NCI-H1105 (cell line): ENCODE data around the gene LFNG.

Experiments
- DNase-seq: peaks from one replicate; lab custom pipeline; 2025; lab: John Stamatoyannopoulos, UW

Gene LFNG

GRCh38 chr7:2503056-2503941 lies 16.3 kb upstream of the LFNG start:
- DNase-seq = no peak

GRCh38 chr7:2504128-2504888 lies 15.3 kb upstream of the LFNG start:
- DNase-seq = no peak

GRCh38 chr7:2504889-2505375 lies 14.6 kb upstream of the LFNG start:
- DNase-seq = no peak

GRCh38 chr7:2505401-2505800 lies 14.2 kb upstream of the LFNG start:
- no peak for DNase-seq

GRCh38 chr7:2507208-2507916 lies 12.2 kb upstream of the LFNG start:
- DNase-seq = no peak

- DNase-seq = no peak
These were observed 11.7 kb upstream of the LFNG start for GRCh38 chr7:2507917-2508306.

GRCh38 chr7:2508327-2509215 lies 11.0 kb upstream of the LFNG start:
- no peak for DNase-seq

- DNase-seq = no peak
These were observed 10.2 kb upstream of the LFNG start for GRCh38 chr7:2509298-2509906.

- DNase-seq = no peak
These were observed 9.3 kb upstream of the LFNG start for GRCh38 chr7:2510130-2510776.

- no peak for DNase-seq
These were observed 8.4 kb upstream of the LFNG start for GRCh38 chr7:2510909-2511768.

- no peak for DNase-seq
These were observed 7.8 kb upstream of the LFNG start for GRCh38 chr7:2511769-2512168.

- no peak for DNase-seq
These were observed 7.4 kb upstream of the LFNG start for GRCh38 chr7:2512179-2512661.

GRCh38 chr7:2512713-2513112 lies 6.9 kb upstream of the LFNG start:
- DNase-seq = no peak

- no peak for DNase-seq
These were observed 5.9 kb upstream of the LFNG start for GRCh38 chr7:2513702-2514101.

- DNase-seq = no peak
These were observed 4.8 kb upstream of the LFNG start for GRCh38 chr7:2514473-2515423.

- DNase-seq = no peak
These were observed 4.0 kb upstream of the LFNG start for GRCh38 chr7:2515424-2516193.

GRCh38 chr7:2516194-2516555 lies 3.4 kb upstream of the LFNG start:
- DNase-seq = no peak

GRCh38 chr7:2517026-2517425 lies 2.5 kb upstream of the LFNG start:
- no peak for DNase-seq
